NCI-H748 (cell line): ENCODE results near the gene PACS1.

Source experiments
- DNase-seq: peaks from one replicate; lab custom pipeline; 2025; ENCODE audit not compliant: unreplicated experiment; lab: John Stamatoyannopoulos, UW

The PACS1 gene

GRCh38 chr11:66221012-66221411 is 150.9 kb downstream of the PACS1 start:
- no peak for DNase-seq

GRCh38 chr11:66221726-66222236 is 151.7 kb downstream of the PACS1 start:
- no peak for DNase-seq

GRCh38 chr11:66222358-66223149 is 152.5 kb downstream of the PACS1 start:
- DNase-seq: peak; percentile 92

GRCh38 chr11:66224226-66224855 is 154.3 kb downstream of the PACS1 start:
- DNase-seq: no peak

DNA sequence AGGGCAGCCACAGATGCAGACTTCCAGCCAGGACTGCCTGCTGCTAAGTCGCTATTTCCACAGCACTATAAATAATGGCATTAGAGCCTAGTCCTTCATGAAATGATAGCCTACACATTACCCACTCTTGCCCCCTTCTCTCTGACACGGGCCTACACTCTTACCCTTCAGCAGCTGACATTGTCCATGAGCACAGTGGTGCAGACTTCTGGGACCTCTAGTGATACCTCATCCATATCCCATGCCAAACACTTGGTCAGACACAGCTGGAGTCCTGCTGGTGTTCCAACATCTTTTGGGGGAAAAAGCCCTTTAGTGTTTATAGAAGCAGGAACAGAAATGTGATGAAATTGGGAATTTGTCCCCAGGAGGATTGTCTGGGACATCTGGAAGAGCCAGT is 155.0 kb downstream of the PACS1 start:
- no peak for DNase-seq

DNA sequence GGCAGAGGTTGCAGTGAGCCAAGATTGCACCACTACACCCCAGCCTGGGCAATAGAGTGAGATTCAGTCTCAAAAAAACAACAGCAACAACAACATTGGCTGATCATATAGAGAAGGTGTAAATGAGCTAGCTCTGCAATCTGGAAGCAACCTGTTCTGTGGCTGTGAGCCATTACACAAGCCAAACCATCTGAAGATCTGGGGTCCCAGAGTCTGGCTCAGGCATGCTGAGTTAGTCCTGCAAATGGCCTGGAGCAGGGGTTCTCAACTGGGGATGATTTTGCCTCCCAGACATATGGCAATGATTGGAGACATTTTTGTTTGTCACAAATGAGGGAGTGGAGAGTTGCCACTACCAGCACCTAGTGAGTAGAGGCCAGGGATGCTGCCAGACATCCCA is 156.0 kb downstream of the PACS1 start:
- DNase-seq: no peak

GRCh38 chr11:66227700-66228099 is 157.6 kb downstream of the PACS1 start:
- DNase-seq: no peak

- DNase-seq: no peak
Measured at GRCh38 chr11:66228521-66228920, 158.4 kb downstream of the PACS1 start.

GRCh38 chr11:66230156-66230555 is 160.1 kb downstream of the PACS1 start:
- DNase-seq: no peak

GRCh38 chr11:66230978-66231377 is 160.9 kb downstream of the PACS1 start:
- DNase-seq: no peak

DNA sequence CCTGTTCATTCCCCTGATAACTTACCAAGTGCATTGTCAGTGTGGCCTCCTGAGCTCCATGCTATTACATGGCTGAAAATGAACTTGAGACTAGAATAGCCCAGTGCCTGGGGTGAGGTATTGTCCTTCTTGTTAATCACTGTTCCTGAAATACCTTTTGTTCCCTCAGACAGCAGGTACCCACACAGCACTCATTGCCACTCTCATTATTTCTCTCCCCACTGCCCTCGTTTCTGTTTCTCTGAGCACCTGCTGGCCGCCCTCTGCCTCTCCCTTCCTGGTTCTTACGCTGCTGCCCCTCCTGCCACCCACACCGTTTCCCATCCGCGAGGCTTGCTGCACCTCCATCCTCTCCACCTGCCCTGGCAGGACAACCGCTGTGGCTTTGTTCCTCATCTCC is 161.5 kb downstream of the PACS1 start:
- peak; percentile 52 for DNase-seq

GRCh38 chr11:66232769-66233168 is 162.7 kb downstream of the PACS1 start:
- no peak for DNase-seq

DNA sequence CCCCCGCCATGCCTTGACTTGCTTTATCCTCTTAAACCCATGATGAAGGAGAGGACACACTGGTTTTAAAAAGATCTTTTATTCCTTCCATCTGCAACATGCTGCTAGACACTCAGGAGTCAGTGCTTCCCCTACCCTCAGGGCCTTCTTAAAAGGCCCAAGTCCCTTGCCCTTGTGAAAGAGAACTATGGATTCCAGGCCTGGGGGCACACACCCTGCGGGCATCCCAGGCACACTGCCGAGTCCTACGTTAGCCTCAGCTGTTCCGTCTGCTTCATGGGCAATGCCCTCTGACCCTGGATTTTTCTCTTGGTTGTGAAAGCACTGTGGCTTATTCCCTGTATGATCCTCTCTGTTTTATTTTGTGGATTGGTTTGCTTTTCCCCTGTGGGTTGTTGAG is 163.2 kb downstream of the PACS1 start:
- no peak for DNase-seq

DNA sequence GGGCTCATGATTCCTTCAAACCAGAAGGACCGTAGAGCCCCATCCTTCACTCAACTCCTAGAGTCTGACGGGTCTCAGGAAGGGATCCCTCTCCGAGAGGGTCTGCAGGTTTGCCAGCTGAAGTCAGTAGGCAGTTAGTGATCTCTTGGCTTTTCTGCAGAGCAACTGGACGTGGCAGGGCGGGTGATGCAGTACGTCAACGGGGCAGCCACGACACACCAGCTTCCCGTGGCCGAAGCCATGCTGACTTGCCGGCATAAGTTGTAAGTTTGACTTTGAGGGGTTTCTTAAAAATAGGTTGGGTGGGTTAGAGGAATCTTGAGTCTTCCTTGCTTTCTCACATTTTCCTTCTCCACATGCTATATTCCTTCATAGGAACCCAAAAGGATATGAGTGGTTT is 165.1 kb downstream of the PACS1 start:
- no peak for DNase-seq

- DNase-seq: no peak
Measured at GRCh38 chr11:66237867-66238266, 167.8 kb downstream of the PACS1 start.

GRCh38 chr11:66238786-66239413 is 168.8 kb downstream of the PACS1 start:
- DNase-seq: no peak

DNA sequence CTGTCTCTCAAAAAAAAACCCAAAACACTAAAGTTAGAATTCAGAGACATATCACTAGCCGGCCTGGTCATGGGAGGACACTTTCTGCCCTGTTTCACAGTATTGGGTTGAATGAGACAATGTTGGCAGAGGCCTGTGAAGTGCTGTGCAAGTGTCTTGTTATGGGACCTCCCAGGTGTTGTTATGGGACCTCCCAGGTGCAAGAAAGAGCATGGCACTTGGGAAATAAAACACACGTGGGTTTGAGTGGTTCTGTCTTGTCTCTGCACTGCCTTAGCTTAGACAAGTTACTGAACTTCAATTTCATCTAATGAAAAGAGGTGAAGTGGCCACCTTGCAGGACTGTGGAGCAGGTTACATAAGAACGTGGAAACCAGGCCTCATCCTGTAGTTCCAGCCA is 169.4 kb downstream of the PACS1 start:
- no peak for DNase-seq

- DNase-seq: no peak
Measured at GRCh38 chr11:66239998-66240780, 170.1 kb downstream of the PACS1 start.

DNA sequence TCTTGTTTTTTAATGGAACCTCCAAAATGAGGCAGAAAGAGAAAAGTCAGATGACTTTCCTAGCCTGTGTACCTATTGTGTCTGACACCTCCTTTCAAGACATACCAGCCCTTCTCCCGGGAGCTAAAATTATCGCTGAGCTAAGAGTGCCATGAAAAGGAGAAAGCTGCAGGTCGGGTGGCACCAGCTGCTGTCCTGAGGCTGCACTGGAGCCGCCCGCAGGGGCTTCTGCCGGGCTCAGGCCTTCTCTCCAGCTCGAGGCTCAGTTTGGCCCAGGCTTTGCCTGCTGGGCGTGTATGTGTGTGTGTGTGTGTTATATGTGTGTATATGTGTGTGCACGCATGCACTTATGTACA is 170.7 kb downstream of the PACS1 start:
- DNase-seq: no peak

- DNase-seq: no peak
Measured at GRCh38 chr11:66242095-66242765, 172.2 kb downstream of the PACS1 start.
